HFFc6 (cell line): Measurements from ENCODE around the gene NPTX2. TPM values are rescaled to one million over a fixed set of nuclear protein-coding genes. Genes with fewer than 3 reads are reported as not detected.

ENCODE experiments used
- DNase-seq: peaks from one replicate; pipeline ENCODE4 v3.0.0-alpha.2; 2018
- H3K27ac Mint-ChIP-seq: 2 replicates; pipeline ENCODE4 v1.8.0; 2020; ENCODE audit warnings: mild to moderate bottlenecking, mixed read lengths
- H3K27me3 Mint-ChIP-seq: 2 replicates; pipeline ENCODE4 v1.8.0; 2021; ENCODE audit warnings: mild to moderate bottlenecking, moderate library complexity, mixed read lengths; ENCODE audit not compliant: insufficient read depth
- H3K36me3 Mint-ChIP-seq: 2 replicates; pipeline ENCODE4 v1.8.0; 2021; ENCODE audit warnings: low read depth, mixed read lengths
- H3K4me1 Mint-ChIP-seq: 2 replicates; pipeline ENCODE4 v1.8.0; 2020; ENCODE audit warnings: low read depth, mixed read lengths
- H3K4me3 Mint-ChIP-seq: 2 replicates; pipeline ENCODE4 v1.8.0; 2020; ENCODE audit warnings: mild to moderate bottlenecking, moderate library complexity, mixed read lengths
- H3K9me3 Mint-ChIP-seq: 2 replicates; pipeline ENCODE4 v1.8.0; 2020; ENCODE audit warnings: mild to moderate bottlenecking, mixed read lengths
- CTCF ChIP-seq: fragments of 200-600 bp; sonication (generic); IDR thresholded peaks from 2 replicates; pipeline ENCODE4 v1.5.0; 2021; ENCODE audit warnings: antibody characterized with exemption, mild to moderate bottlenecking
- total RNA-seq, 6 experiments: library from RNA; stranded (reverse); fragmentation: NEBNext Ultra II Directional; extraction: Animal tissue kit (Norgen Biotek cat#: 25700); gene quantifications; 2 replicates in 1 of 6; 3 replicates in 5 of 6; pipeline ENCODE4 v1.2.3, GENCODE V29; 2021

NPTX2 gene
- total RNA-seq, 6 experiments from 2014 or later, result not detected

- H3K36me3 Mint-ChIP-seq, result no peaks in the 10 kb centered on the region; the same call in 1 of the 2 replicates
- H3K27ac Mint-ChIP-seq, result no peak overlapping the region
- H3K4me1 Mint-ChIP-seq, result no peaks in the 10 kb centered on the region
- no peak overlapping the region for H3K4me3 Mint-ChIP-seq
- peaks cover 8% of the 10 kb centered on the region for H3K27me3 Mint-ChIP-seq
- DNase-seq, result no peak
- TF ChIP-seq CTCF, result no peak
- H3K9me3 Mint-ChIP-seq, result peaks cover 12% of the 10 kb centered on the region; the same call in 1 of the 2 replicates
Observed at GRCh38 chr7:98626460-98627412, 9.7 kb downstream of the NPTX2 start.

- peaks cover 4% of the 10 kb centered on the region for H3K27me3 Mint-ChIP-seq
Observed at GRCh38 chr7:98627413-98627790, 10.3 kb downstream of the NPTX2 start.

GRCh38 chr7:98628418-98628817 is 11.3 kb downstream of the NPTX2 start:
- no peaks in the 10 kb centered on the region for H3K4me1 Mint-ChIP-seq
- no peak for TF ChIP-seq CTCF
- no peak overlapping the region for H3K4me3 Mint-ChIP-seq
- no peaks in the 10 kb centered on the region; the same call in 1 of the 2 replicates for H3K36me3 Mint-ChIP-seq
- DNase-seq, result no peak
- H3K27ac Mint-ChIP-seq, result no peak overlapping the region
- peaks cover 3% of the 10 kb centered on the region for H3K27me3 Mint-ChIP-seq
- H3K9me3 Mint-ChIP-seq, result peaks cover 18% of the 10 kb centered on the region; the same call in 1 of the 2 replicates

More at GRCh38 chr7:98627413-98627790, 10.3 kb downstream of the NPTX2 start:
- Mint-ChIP-seq H3K4me1 (no peaks in the 10 kb centered on the region), H3K9me3 (peaks cover 17% of the 10 kb centered on the region; the same call in 1 of the 2 replicates), H3K36me3 (no peaks in the 10 kb centered on the region; the same call in 1 of the 2 replicates), H3K4me3 (no peak overlapping the region), H3K27ac (no peak overlapping the region)
- no peak for TF ChIP-seq CTCF
- DNase-seq, result no peak

- no peak for DNase-seq
- Mint-ChIP-seq H3K4me3 (no peak overlapping the region), H3K27me3 (peaks cover 3% of the 10 kb centered on the region), H3K4me1 (no peaks in the 10 kb centered on the region), H3K27ac (no peak overlapping the region), H3K9me3 (peaks cover 16% of the 10 kb centered on the region; the same call in 1 of the 2 replicates), H3K36me3 (no peaks in the 10 kb centered on the region; the same call in 1 of the 2 replicates)
- TF ChIP-seq CTCF, result no peak
Observed at GRCh38 chr7:98629001-98629431, 11.9 kb downstream of the NPTX2 start.

GRCh38 chr7:98630149-98630548 is 13.1 kb downstream of the NPTX2 start:
- Mint-ChIP-seq H3K27me3 (peaks cover 2% of the 10 kb centered on the region; the same call in 1 of the 2 replicates), H3K36me3 (no peaks in the 10 kb centered on the region), H3K9me3 (peaks cover 6% of the 10 kb centered on the region; the same call in 1 of the 2 replicates), H3K4me1 (no peaks in the 10 kb centered on the region), H3K4me3 (no peak overlapping the region), H3K27ac (no peak overlapping the region)
- TF ChIP-seq CTCF, result no peak
- DNase-seq, result no peak
